GM12892 (cell line): Measurements from ENCODE around the gene SGPL1.

Experiments used
- POLR2A ChIP-seq: IDR thresholded peaks from 2 replicates; pipeline ENCODE4 v1.6.1; 2011; ENCODE audit warnings: low read depth, low read length, control low read depth
- POLR2AphosphoS5 ChIP-seq: IDR thresholded peaks from 2 replicates; pipeline ENCODE4 v1.6.1; 2011; ENCODE audit warnings: low read depth, low read length, control low read depth
- TAF1 ChIP-seq: IDR thresholded peaks from 2 replicates; pipeline ENCODE4 v1.6.1; 2011; ENCODE audit warnings: low read depth, mild to moderate bottlenecking, control low read depth, low read length, borderline replicate concordance

- TF ChIP-seq POLR2A: no peak
- TF ChIP-seq POLR2AphosphoS5: no peak
- no peak for TF ChIP-seq TAF1
These were observed 112.4 kb downstream of the SGPL1 start for GRCh38 chr10:70928140-70928539.
